ENCODE measurements around the gene GRAMD4. TPM values are rescaled to one million over a fixed set of nuclear protein-coding genes. Genes with fewer than 3 reads are reported as not detected.

The GRAMD4 gene
- polyA plus RNA-seq, 1 of the 3 experiments (the other 2 are of a cell fraction), result 15.5 TPM

GRCh38 chr22:46723882-46724281 lies 103.7 kb downstream of the GRAMD4 start:
- Histone ChIP-seq H3K9me3 (no peaks in the 10 kb centered on the region), H3K9me2 (no peaks in the 10 kb centered on the region), H3K27me3 (ENCODE audit: insufficient read depth) (no peaks in the 10 kb centered on the region), H4K20me1 (ENCODE audit: insufficient read depth) (peaks cover 68% of the 10 kb centered on the region), H3K4me2 (no peak overlapping the region), H3K27ac (ENCODE audit: low read depth in 2 of 2, low read length in 1 of 2) (no peak overlapping the region), H3F3A (replicated peaks; ENCODE audit: insufficient read depth) (no peaks in the 10 kb centered on the region), H3K9ac (no peak overlapping the region), H3K4me3 (ENCODE audit: low read depth in 2 of 2, low read length in 1 of 2) (no peak overlapping the region), H3K36me3 (replicated peaks in 1 of 2; ENCODE audit: control insufficient read depth in 1 of 2, insufficient read depth in 2 of 2, low read length in 1 of 2) (peaks cover 10 to 16% of the 10 kb centered on the region in 2 experiments), H3K79me2 (ENCODE audit: insufficient read depth) (peaks cover 70% of the 10 kb centered on the region), H3K4me1 (ENCODE audit: control insufficient read depth in 1 of 2, insufficient read depth in 2 of 2, low read depth in 1 of 2, low read length in 1 of 2) (peaks cover 0 to 37% of the 10 kb centered on the region in 2 experiments; a peak in 1 of 4 replicates), H2AFZ (ENCODE audit: low read depth) (no peak overlapping the region)
- TF ChIP-seq PBX3 (IDR thresholded peaks at IDR 0.05), result no peak
- TF ChIP-seq MAX (IDR thresholded peaks at IDR 0.05; ENCODE audit: low read depth), result no peak
- TF ChIP-seq FOXJ3 (CRISPR knock-in tag; IDR thresholded peaks at IDR 0.05), result no peak
- no peak for TF ChIP-seq CHD2 (IDR thresholded peaks at IDR 0.05; ENCODE audit: low read length, partially characterized antibody)
- TF ChIP-seq FOSL2 (IDR thresholded peaks at IDR 0.05; ENCODE audit: borderline replicate concordance, low read depth), result no peak
- ChIA-PET CTCF (interaction anchor here (1.9 kb wide), 1 partner anchor 160 kb away, joined by 13 read pairs; no protein-coding TSS in a partner anchor), POLR2A (no interaction called here)
- no peak for DNase-seq
- WGBS (ENCODE audit: low lambda C conversion rate), result 93% methylated on average over 9 of the region's 9 CpGs

DNA sequence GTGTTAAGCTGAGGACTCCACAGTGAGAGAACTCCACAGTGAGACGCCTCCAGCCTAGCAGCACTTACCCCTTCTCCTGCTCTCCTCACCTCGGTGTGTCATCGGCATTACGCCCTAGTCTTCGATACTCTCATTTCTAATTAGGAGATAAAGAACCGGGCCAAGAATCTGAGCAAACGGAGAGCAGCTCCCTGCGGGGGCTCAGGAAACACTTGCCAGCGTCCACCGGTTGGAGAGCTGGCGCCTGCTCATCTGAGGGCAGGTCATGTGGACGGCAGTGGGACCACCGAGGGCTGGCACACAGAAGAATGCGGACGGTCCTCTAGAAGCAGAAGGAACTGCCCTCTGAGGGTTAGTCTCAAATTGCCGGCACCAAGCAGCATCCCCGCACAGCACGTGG lies 104.9 kb downstream of the GRAMD4 start:
- no peak overlapping the region for H3K9ac ChIP-seq
- H3K4me2 ChIP-seq, result no peak overlapping the region
- H3K36me3 ChIP-seq (replicated peaks in 1 of 2; ENCODE audit: control insufficient read depth in 1 of 2, insufficient read depth in 2 of 2, low read length in 1 of 2), result peaks cover under 1 to 6% of the 10 kb centered on the region in 2 experiments
- DNase-seq, result no peak
- peaks cover 0 to 42% of the 10 kb centered on the region in 2 experiments; a peak in 1 of 4 replicates for H3K4me1 ChIP-seq (ENCODE audit: control insufficient read depth in 1 of 2, insufficient read depth in 2 of 2, low read depth in 1 of 2, low read length in 1 of 2)
- no peaks in the 10 kb centered on the region for H3K27me3 ChIP-seq (ENCODE audit: insufficient read depth)
- ChIA-PET POLR2A (no interaction called here), CTCF (interaction anchor here (1.1 to 2.2 kb wide), 2 partner anchors 11 to 161 kb away, joined by 5 to 12 read pairs; no protein-coding TSS in a partner anchor)
- no peak overlapping the region for H2AFZ ChIP-seq (ENCODE audit: low read depth)
- no peak overlapping the region for H3K27ac ChIP-seq (ENCODE audit: low read depth in 2 of 2, low read length in 1 of 2)
- 90% methylated on average over 15 of the region's 18 CpGs for WGBS (ENCODE audit: low lambda C conversion rate)
- H3K4me3 ChIP-seq (ENCODE audit: low read depth in 2 of 2, low read length in 1 of 2), result no peak overlapping the region
- no peaks in the 10 kb centered on the region for H3K9me2 ChIP-seq
- no peaks in the 10 kb centered on the region for H3F3A ChIP-seq (replicated peaks; ENCODE audit: insufficient read depth)
- H4K20me1 ChIP-seq (ENCODE audit: insufficient read depth), result peaks cover 77% of the 10 kb centered on the region
- no peaks in the 10 kb centered on the region for H3K9me3 ChIP-seq
- TF ChIP-seq RCOR1 (IDR thresholded peaks at IDR 0.05; ENCODE audit: low read length), result no peak
- no peak for TF ChIP-seq MAX (IDR thresholded peaks at IDR 0.05; ENCODE audit: low read depth)
- no peak for TF ChIP-seq EZH2phosphoT487 (IDR thresholded peaks at IDR 0.05; ENCODE audit: borderline replicate concordance, low read depth)
- no peak for TF ChIP-seq RXRA (IDR thresholded peaks at IDR 0.05; ENCODE audit: borderline replicate concordance, low read depth)
- no peak for TF ChIP-seq TCF12 (IDR thresholded peaks at IDR 0.05)
- no peak for TF ChIP-seq MEF2A (IDR thresholded peaks at IDR 0.05; ENCODE audit: borderline replicate concordance, low read depth)
- no peak for TF ChIP-seq TAF1 (IDR thresholded peaks at IDR 0.05; ENCODE audit: borderline replicate concordance, low read depth, low read length)
- TF ChIP-seq, protein P1, sequence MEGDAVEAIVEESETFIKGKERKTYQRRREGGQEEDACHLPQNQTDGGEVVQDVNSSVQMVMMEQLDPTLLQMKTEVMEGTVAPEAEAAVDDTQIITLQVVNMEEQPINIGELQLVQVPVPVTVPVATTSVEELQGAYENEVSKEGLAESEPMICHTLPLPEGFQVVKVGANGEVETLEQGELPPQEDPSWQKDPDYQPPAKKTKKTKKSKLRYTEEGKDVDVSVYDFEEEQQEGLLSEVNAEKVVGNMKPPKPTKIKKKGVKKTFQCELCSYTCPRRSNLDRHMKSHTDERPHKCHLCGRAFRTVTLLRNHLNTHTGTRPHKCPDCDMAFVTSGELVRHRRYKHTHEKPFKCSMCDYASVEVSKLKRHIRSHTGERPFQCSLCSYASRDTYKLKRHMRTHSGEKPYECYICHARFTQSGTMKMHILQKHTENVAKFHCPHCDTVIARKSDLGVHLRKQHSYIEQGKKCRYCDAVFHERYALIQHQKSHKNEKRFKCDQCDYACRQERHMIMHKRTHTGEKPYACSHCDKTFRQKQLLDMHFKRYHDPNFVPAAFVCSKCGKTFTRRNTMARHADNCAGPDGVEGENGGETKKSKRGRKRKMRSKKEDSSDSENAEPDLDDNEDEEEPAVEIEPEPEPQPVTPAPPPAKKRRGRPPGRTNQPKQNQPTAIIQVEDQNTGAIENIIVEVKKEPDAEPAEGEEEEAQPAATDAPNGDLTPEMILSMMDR (IDR thresholded peaks at IDR 0.05), result no peak
- TF ChIP-seq IRF3 (IDR thresholded peaks at IDR 0.05; ENCODE audit: low read depth, low read length), result no peak
- peaks cover 82% of the 10 kb centered on the region for H3K79me2 ChIP-seq (ENCODE audit: insufficient read depth)

Measured in SK-N-SH (cell line).